Measurements from ENCODE around the gene IRX2.

Gene IRX2

GRCh38 chr5:2741956-2742355 lies 9.5 kb downstream of the IRX2 start:
- no peak for DNase-seq (ENCODE audit: low spot score)

DNA sequence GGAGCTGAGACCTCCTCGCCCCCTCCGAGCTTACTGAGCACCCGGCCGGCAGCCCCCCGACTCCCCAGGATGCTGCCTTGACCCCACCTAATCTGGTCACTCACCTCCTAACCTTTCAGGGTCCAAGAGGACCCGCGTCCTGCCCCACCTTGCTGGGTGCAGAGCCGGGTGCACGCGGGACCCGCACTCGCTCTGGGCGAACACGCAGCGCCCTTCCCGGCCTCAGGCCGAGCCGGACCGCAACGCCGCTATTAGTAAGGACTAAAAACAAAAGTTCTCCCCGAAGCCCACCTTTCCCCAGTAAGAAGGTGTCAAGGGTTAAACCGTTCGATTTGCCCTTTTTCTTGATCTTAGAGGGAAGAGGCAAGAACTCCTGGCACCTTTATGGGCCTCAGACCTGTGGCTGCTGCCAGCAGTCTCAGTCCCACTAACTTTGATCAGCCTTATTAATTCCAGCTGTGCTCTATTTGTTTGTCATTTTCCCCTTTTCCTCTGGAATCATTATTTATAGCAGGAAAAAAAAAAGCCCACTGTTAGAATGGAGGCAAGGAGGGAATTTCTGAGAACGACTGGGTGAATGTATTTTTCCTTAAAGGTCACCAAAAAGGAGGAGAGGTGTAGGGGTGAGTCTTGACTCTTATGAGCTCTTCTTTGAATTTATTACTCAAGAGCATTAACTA lies 10.5 kb downstream of the IRX2 start:
- DNase-seq (ENCODE audit: low spot score), result no peak

- DNase-seq (ENCODE audit: low spot score), result no peak
Measured at GRCh38 chr5:2740051-2740875, 11.2 kb downstream of the IRX2 start.

DNA sequence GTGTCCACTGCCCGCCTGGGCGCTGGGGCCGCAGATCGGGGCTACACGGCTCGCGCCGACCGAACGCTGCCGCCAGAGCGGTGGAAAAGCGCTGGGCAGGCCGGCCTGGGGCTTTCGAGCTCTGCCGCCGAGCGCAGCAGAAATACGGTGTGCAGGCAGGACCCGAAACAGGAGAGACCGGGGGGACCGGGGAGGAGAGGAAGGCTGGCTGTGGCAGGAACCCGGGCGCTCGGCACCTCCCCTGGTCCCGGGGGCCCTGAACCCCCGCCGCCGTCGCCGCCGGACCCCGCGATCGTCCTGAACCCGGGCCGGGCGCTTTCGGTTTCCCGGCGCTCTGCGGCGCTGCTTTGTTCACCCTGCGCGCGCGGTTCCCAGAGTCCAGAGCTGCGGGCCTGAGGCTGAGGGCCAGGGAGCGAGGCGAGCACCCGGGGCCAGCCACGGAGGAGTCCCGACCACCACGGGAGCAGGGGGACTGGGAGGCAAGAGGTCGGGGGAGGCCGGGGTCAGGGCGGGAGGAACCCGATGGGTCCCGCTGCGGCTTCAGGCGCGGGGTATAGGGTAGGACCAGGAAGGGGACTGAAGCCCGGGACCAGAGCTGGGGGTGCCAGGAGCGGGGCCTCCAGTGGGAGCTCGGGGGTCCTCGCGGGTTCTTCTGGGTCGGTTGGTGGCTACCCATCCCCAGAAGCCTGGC lies 12.0 kb downstream of the IRX2 start:
- no peak for DNase-seq (ENCODE audit: low spot score)

DNA sequence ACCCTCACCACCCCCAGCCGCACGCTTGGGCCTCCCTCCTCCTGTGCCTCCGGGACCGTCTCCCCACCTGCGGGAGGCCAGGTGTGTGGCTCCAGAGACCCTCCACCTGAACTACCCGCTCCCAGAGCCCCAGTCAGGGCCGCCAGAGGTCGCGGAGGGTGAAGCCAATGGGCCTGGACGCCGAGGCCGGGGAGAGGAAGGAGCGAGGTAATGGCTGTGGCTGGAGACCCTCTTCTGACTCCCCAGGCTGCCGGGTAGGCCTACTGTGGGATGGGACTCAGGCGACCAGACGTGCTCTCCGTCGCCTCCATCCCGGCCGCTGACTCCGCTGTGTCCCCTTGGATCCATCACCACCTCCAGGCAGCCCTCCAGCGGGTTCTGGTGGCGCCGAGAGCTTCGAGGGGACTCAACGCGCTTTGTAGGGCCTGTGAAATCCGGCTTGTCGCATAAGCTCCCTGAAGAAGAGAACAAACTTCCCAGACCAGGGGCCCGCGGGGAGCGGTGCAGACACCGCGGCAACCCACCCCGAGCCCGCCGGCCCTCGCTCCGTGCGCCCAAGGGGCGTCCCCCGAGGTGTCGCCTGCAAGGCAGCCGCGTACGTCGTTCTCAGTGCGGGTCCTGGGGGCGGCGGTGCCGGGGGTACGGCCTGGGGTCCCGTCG lies 12.6 kb downstream of the IRX2 start:
- DNase-seq (ENCODE audit: low spot score), result no peak

DNA sequence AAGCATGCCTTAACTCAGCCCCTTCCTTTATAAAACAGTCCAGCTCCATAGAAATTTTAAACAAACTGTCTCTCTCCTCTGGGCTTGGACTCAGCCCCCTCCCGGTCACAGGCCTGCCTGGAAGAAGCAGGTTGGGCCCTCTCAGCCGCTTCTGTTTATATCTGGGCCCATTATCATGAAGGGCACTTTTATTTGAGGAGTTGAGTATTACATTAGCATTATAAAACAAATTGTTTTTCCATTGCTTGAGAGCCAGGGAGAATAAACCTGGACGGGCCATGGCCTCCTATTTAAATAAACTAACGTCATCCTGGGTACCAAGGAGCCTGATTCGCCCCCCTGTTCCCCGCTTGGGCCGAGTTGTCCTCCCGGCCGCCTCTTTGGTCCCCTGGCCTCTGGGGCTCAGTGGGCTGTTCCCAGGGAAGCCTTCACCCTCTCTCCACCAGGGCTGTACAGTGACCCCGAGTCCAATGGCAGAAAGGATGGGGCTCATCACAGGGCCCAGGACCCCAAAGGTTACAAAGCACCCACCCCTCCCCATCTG lies 13.2 kb downstream of the IRX2 start:
- no peak for DNase-seq (ENCODE audit: low spot score)

GRCh38 chr5:2737273-2738155 lies 14.0 kb downstream of the IRX2 start:
- no peak for DNase-seq (ENCODE audit: low spot score)

- no peak for DNase-seq (ENCODE audit: low spot score)
Measured at GRCh38 chr5:2736872-2737271, 14.6 kb downstream of the IRX2 start.

DNA sequence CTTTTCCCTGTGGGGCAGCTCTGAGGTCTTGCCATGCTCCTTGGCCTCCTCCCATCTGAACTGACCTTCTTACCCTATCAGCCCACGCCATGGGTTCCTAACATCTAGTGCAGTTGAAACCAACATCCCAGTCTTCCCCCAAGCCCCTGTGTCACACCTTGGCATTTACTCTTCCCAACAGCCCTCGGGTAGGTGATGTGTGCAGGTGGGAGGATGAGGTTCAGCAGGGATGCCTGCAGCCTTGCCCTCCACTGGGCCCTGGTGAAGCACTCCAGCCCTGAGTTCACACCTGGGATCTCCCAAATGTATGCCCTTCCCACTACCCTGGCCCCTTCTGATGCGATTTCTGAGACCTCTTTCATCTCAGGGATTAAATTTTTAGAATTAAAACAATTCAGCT lies 15.5 kb downstream of the IRX2 start:
- DNase-seq (ENCODE audit: low spot score), result no peak

DNA sequence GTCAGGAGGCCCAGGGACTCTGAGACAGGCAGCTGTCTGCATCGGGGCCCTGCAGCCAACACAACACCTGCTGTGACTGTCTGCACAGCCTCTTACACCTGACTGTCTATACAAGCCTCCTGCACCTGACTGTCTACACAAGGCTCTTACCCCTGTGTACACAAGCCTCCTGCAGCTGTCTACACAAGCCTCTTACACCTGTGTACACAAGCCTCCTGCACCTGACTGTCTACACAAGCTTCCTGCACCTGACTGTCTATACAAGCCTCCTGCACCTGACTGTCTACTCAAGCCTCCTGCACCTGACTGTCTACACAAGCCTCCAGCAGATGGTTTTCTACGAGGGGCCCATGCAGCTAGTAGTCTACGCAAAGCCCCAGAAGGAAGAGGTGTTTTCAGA lies 18.6 kb downstream of the IRX2 start:
- DNase-seq (ENCODE audit: low spot score), result no peak

DNA sequence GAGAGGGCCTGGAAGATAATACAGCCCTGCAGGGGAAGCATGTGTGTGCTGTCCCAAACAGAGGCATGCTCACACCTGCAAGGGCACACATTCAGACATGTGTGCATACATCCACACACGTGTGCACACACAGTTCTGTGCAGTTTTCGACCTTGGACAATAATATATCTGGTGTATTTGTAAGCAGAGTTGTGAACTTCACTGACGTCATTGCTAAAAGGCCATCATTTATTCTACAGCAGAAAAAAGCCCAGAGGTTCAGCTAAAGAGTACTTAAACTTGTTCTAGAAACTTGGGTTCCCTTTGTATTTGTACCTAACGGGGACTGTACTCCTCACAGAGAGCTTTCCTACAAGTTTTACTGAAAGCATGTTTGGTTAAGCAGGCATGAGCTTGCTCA lies 19.5 kb downstream of the IRX2 start:
- DNase-seq (ENCODE audit: low spot score), result no peak

GRCh38 chr5:2729189-2729588 lies 22.3 kb downstream of the IRX2 start:
- no peak for DNase-seq (ENCODE audit: low spot score)

DNA sequence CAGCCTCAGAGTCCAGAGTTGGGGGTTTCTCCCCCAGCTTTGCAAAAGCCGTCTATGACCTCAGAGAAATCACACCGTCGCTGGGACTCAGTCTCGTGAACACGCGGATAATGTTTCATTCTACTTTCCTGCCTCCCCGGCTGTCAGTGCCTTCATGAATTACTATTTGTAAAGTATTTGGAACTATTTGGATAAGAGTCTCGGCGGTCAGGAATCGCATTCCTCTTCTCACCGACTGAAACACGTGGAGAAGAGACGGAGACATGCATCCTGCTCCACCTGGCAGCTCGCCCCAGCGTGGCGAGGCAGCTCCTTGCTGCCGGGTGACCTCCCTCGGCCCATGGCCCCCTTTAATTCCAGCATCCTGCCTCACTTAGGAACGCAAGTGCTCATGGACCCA lies 23.9 kb downstream of the IRX2 start:
- DNase-seq (ENCODE audit: low spot score), result no peak

DNA sequence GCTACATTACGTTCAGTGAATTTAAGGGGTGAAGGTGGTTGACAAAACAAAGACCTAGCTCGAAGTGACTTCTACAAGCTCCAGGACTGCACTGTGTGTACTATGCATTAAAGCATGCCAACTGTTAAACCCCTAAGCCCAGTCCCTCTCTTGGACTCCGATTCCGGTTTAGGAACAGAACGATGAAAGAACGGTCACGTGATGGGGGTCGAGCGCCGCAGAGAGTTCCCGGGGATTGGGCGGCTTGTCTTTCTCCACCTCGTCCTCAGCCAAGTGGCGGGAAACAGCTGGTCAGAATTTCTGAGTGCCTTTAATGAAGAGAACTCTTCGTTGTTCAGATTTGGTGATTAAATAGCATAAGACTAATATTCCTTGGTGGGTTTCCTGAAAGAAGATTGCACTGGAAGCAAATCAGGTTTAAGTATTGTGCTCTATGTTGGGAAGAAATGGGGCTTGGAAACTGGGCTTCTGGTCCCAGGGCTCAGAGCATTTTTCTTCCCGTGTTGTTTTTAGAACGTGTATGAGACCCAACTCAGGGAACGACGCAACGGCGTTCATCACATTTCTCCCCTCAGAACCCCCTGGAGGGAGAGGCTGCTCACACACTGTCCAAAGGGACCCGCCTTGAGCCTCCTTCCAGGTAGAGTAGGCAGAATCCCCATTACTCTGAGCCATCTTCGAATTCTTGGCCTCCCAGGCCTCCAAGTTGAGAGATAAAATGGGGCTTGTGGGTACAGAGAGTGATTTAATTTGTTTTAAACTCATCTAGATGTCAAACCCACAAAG lies 25.3 kb downstream of the IRX2 start:
- no peak for DNase-seq (ENCODE audit: low spot score)

DNA sequence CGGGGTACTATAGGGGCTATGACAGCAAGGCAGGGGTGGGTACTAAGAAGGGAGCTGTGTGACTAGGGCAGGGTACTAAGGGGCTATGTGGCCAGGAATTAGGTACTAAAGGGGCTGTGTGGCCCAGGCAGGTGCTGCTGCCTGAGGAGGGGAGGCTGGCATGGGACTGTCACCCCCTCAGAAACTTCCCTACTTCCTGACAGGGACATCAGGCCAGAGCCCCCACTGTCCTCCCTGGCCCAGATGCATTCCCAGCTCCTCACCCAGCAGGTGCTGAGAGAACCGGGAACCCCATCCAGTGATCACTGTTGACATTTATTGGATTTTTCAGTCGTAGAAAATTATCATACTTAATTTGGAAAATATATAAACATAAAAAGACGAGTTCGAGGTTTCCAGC lies 26.6 kb downstream of the IRX2 start:
- no peak for DNase-seq (ENCODE audit: low spot score)

DNA sequence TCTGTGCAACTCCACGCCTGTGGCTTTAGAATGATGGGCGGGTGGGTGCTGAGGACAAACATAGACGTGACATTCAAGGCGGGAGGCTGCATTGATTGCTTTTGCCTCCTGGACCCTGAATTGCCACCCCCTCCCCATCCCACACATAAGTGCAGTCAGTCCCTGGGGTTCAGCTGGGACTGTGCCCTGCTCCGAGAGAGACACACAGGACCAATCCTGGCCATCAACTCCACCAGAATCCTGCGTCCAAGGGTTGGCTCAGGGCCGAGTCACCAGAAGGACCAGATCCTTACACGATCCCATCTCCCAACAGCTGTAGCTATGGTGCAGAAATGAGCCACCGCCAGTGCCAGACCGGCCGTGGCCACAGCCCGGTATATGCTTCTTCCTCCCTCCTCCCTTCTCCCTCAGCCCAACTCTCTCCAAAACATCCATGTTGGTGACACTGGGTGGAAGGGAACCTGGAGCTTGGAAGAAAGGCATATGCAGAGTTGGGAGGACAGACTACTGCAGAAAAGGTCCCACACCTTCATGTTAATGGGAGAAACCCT lies 27.4 kb downstream of the IRX2 start:
- DNase-seq (ENCODE audit: low spot score), result no peak

DNA sequence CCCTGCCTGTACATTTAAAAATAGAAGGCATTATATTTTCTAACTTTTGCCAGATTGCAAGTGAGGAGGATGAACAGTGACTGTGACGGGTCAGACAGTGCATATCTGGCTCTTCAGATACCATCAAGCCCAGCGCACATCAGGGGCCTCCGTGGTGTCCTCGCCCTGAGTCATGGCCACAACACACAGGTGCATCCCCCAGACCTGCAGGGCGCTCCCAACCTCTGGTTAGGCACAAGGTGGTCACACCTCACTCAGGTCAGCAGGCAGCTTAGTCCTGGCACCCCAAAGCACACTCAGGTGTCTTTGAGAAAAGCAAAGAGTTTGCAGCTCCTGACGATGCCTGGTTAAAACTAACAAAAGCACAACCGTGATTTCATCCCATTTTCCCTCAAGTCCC lies 28.6 kb downstream of the IRX2 start:
- no peak for DNase-seq (ENCODE audit: low spot score)

- DNase-seq (ENCODE audit: low spot score), result no peak
Measured at GRCh38 chr5:2721385-2722138, 29.9 kb downstream of the IRX2 start.

DNA sequence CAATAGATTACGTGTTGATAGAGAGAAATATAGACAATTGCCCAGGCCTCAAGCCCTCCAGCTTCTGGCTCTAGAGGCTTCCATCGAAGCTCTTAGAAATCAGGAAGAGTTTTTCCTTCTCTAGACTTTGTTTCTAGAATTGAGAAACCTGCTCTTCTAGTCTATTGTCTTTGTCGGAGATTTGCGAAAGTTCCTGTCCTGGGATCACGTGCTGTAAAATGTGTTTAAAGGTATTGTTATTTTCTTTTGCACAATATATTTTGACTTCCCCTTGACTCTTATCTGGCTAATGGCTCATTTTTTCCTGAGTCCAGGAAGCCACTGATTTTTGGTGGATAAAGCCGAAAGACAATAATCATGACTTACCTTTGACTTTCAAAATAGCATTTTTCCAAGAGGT lies 32.1 kb downstream of the IRX2 start:
- no peak for DNase-seq (ENCODE audit: low spot score)

All from SW480 (cell line).